Mesendoderm (in vitro differentiated cells): ENCODE results near the gene CTNNA3.
"Not testable (repeated sequence)": the region's sequence is repeated elsewhere in the genome, so short reads cannot be mapped to it uniquely, and the experiment has no call there.

ENCODE experiments used
- DNase-seq: peaks from one replicate; pipeline ENCODE4 v3.0.0; 2013
- H2AK5ac ChIP-seq: 2 replicates; pipeline ENCODE4 v1.6.1; 2013; ENCODE audit warnings: low read length, inconsistent platforms
- H2BK120ac ChIP-seq: 2 replicates; pipeline ENCODE4 v1.6.1; 2013; ENCODE audit warnings: low read depth, mild to moderate bottlenecking, low read length, moderate library complexity, mixed read lengths
- H2BK15ac ChIP-seq: replicated peaks from 2 replicates; pipeline ENCODE4 v1.6.1; 2013; ENCODE audit warnings: low read depth, mild to moderate bottlenecking, moderate library complexity
- H2BK5ac ChIP-seq: 2 replicates; pipeline ENCODE4 v1.6.1; 2013; ENCODE audit warnings: low read length, inconsistent platforms
- H3K18ac ChIP-seq: 2 replicates; pipeline ENCODE4 v1.6.1; 2013; ENCODE audit warnings: mild to moderate bottlenecking, low read length, mixed read lengths
- H3K23ac ChIP-seq: one replicate; pipeline ENCODE4 v1.6.1; 2013; ENCODE audit warnings: low read length
- H3K27ac ChIP-seq: 2 replicates; pipeline ENCODE4 v1.5.1; 2013; ENCODE audit warnings: low read depth, mild to moderate bottlenecking, inconsistent platforms, low read length, moderate library complexity
- H3K27me3 ChIP-seq: 2 replicates; pipeline ENCODE4 v1.6.1; 2013; ENCODE audit warnings: low read length, control low read depth, mild to moderate bottlenecking, inconsistent platforms; ENCODE audit not compliant: insufficient read depth, poor library complexity
- H3K36me3 ChIP-seq: 2 replicates; pipeline ENCODE4 v1.6.1; 2013; ENCODE audit warnings: low read length, inconsistent platforms; ENCODE audit not compliant: control insufficient read depth, insufficient read depth
- H3K4ac ChIP-seq: one replicate; pipeline ENCODE4 v1.6.1; 2013; ENCODE audit warnings: low read depth, mild to moderate bottlenecking, low read length, moderate library complexity
- H3K4me1 ChIP-seq: 2 replicates; pipeline ENCODE4 v1.6.1; 2013; ENCODE audit warnings: low read depth, low read length, inconsistent platforms; ENCODE audit not compliant: control insufficient read depth
- H3K4me2 ChIP-seq: 2 replicates; pipeline ENCODE4 v1.6.1; 2013; ENCODE audit warnings: low read length
- H3K4me3 ChIP-seq: 2 replicates; pipeline ENCODE4 v1.5.1; 2013; ENCODE audit warnings: mild to moderate bottlenecking, low read length
- H3K56ac ChIP-seq: one replicate; pipeline ENCODE4 v1.6.1; 2013; ENCODE audit warnings: low read length
- H3K79me1 ChIP-seq: 2 replicates; pipeline ENCODE4 v1.6.1; 2013; ENCODE audit warnings: low read length, inconsistent platforms
- H3K79me2 ChIP-seq: 2 replicates; pipeline ENCODE4 v1.6.1; 2013; ENCODE audit warnings: mild to moderate bottlenecking, low read length; ENCODE audit not compliant: control insufficient read depth, insufficient read depth
- H3K9ac ChIP-seq: 2 replicates; pipeline ENCODE4 v1.6.1; 2013; ENCODE audit warnings: low read length, inconsistent platforms
- H4K5ac ChIP-seq: one replicate; pipeline ENCODE4 v1.6.1; 2013; ENCODE audit warnings: low read length
- H4K8ac ChIP-seq: one replicate; pipeline ENCODE4 v1.6.1; 2013; ENCODE audit warnings: low read depth, mild to moderate bottlenecking, control low read depth, low read length, moderate library complexity
- WGBS: extraction: QIAGEN DNeasy Blood & Tissue Kit; methylation state at CpG from one replicate; pipeline ENCODE4 v1.1.7; 2013; ENCODE audit warnings: low lambda C conversion rate, missing lambda C conversion rate; ENCODE audit not compliant: insufficient coverage; ENCODE audit errors: extremely low coverage; 5-methylcytosine and 5-hydroxymethylcytosine counted together

CTNNA3 gene

GRCh38 chr10:67401711-67402110 is 294.3 kb downstream of the CTNNA3 start:
- Histone ChIP-seq H3K79me1 (no peaks in the 10 kb centered on the region), H3K4me2 (no peak overlapping the region), H3K79me2 (no peaks in the 10 kb centered on the region), H3K36me3 (no peaks in the 10 kb centered on the region), H3K4me1 (no peaks in the 10 kb centered on the region), H3K4me3 (no peak overlapping the region), H3K27me3 (no peaks in the 10 kb centered on the region), H3K4ac (no peak overlapping the region), H2BK15ac (no peak overlapping the region), H4K5ac (no peak overlapping the region), H2BK120ac (no peak overlapping the region), H3K56ac (no peak overlapping the region), H3K23ac (no peak overlapping the region), H3K18ac (no peak overlapping the region), H3K27ac (no peak overlapping the region), H4K8ac (no peak overlapping the region), H3K9ac (no peak overlapping the region), H2BK5ac (no peak overlapping the region), H2AK5ac (no peak overlapping the region)
- whole genome bisulfite sequencing: no CpG with 5 or more reads among the region's 1 CpG
- DNase-seq: no peak

GRCh38 chr10:67386841-67387533 is 309.0 kb downstream of the CTNNA3 start:
- Histone ChIP-seq H3K9ac (peak overlapping the region; percentile 38), H3K56ac (peak overlapping the region; percentile 17)
- not testable (repeated sequence) for H2AK5ac ChIP-seq, H3K4me1 ChIP-seq, H3K18ac ChIP-seq, H3K27ac ChIP-seq, H4K5ac ChIP-seq, H3K36me3 ChIP-seq, H3K23ac ChIP-seq, H3K4ac ChIP-seq, H3K4me2 ChIP-seq, H4K8ac ChIP-seq, H3K79me2 ChIP-seq, H2BK120ac ChIP-seq, H3K4me3 ChIP-seq, H3K27me3 ChIP-seq, H2BK5ac ChIP-seq, H2BK15ac ChIP-seq, H3K79me1 ChIP-seq
- peak; percentile 26 for DNase-seq
- no CpG with 5 or more reads among the region's 33 CpGs for WGBS

- Histone ChIP-seq H2BK15ac (no peak overlapping the region), H3K36me3 (no peaks in the 10 kb centered on the region), H3K4me1 (no peaks in the 10 kb centered on the region), H2BK120ac (no peak overlapping the region), H3K79me2 (no peaks in the 10 kb centered on the region), H2AK5ac (no peak overlapping the region), H3K56ac (no peak overlapping the region), H3K4ac (no peak overlapping the region), H4K5ac (no peak overlapping the region), H3K27ac (no peak overlapping the region), H3K9ac (no peak overlapping the region), H2BK5ac (no peak overlapping the region), H3K79me1 (no peaks in the 10 kb centered on the region), H3K4me3 (no peak overlapping the region), H3K23ac (no peak overlapping the region), H3K27me3 (no peaks in the 10 kb centered on the region), H3K18ac (no peak overlapping the region), H4K8ac (no peak overlapping the region), H3K4me2 (no peak overlapping the region)
- no peak for DNase-seq
- no CpG with 5 or more reads among the region's 3 CpGs for WGBS
Measured at GRCh38 chr10:67386260-67386659, 309.7 kb downstream of the CTNNA3 start.

- no peak overlapping the region for H3K18ac ChIP-seq
- no CpG with 5 or more reads among the region's 2 CpGs for WGBS
- H2BK15ac ChIP-seq: no peak overlapping the region
- no peaks in the 10 kb centered on the region for H3K4me1 ChIP-seq
- H4K5ac ChIP-seq: no peak overlapping the region
- peak; percentile 4 for DNase-seq
- H3K56ac ChIP-seq: no peak overlapping the region
- no peaks in the 10 kb centered on the region for H3K36me3 ChIP-seq
- no peak overlapping the region for H3K27ac ChIP-seq
- no peak overlapping the region for H3K4me3 ChIP-seq
- no peak overlapping the region for H2BK5ac ChIP-seq
- H4K8ac ChIP-seq: no peak overlapping the region
- no peaks in the 10 kb centered on the region for H3K79me2 ChIP-seq
- H3K4me2 ChIP-seq: no peak overlapping the region
- H3K23ac ChIP-seq: no peak overlapping the region
- no peak overlapping the region for H2BK120ac ChIP-seq
- H3K9ac ChIP-seq: no peak overlapping the region
- no peaks in the 10 kb centered on the region for H3K27me3 ChIP-seq
- H3K79me1 ChIP-seq: no peaks in the 10 kb centered on the region
- no peak overlapping the region for H3K4ac ChIP-seq
- no peak overlapping the region for H2AK5ac ChIP-seq
Measured at GRCh38 chr10:67385566-67385965, 310.4 kb downstream of the CTNNA3 start.

GRCh38 chr10:67385089-67385488 is 310.9 kb downstream of the CTNNA3 start:
- Histone ChIP-seq H3K18ac (no peak overlapping the region), H3K27me3 (no peaks in the 10 kb centered on the region), H3K36me3 (no peaks in the 10 kb centered on the region), H3K4me2 (no peak overlapping the region), H2BK15ac (no peak overlapping the region), H2AK5ac (no peak overlapping the region), H3K4me3 (no peak overlapping the region), H3K79me1 (no peaks in the 10 kb centered on the region), H3K4me1 (no peaks in the 10 kb centered on the region), H2BK5ac (no peak overlapping the region), H3K9ac (no peak overlapping the region), H2BK120ac (no peak overlapping the region), H4K8ac (no peak overlapping the region), H3K56ac (no peak overlapping the region), H3K27ac (no peak overlapping the region), H4K5ac (no peak overlapping the region), H3K23ac (no peak overlapping the region), H3K79me2 (no peaks in the 10 kb centered on the region), H3K4ac (no peak overlapping the region)
- DNase-seq: no peak
